ENCODE results near the gene SGIP1. TPM values are rescaled to one million over a fixed set of nuclear protein-coding genes. Genes with fewer than 3 reads are reported as not detected.

The SGIP1 gene
- total RNA-seq, 2 donors from 2014 or later: 1.3 to 6.2 TPM

- TF ChIP-seq CTCF (IDR thresholded peaks at IDR 0.05): no peak
- Histone ChIP-seq H3K36me3 (no peaks in the 10 kb centered on the region), H3K4me3 (no peak overlapping the region), H3K9me3 (no peaks in the 10 kb centered on the region), H3K4me1 (no peaks in the 10 kb centered on the region), H3K27me3 (no peaks in the 10 kb centered on the region), H3K27ac (no peak overlapping the region)
- DNase-seq (ENCODE audit: low spot score): no peak
These were observed 235.7 kb downstream of the SGIP1 start for GRCh38 chr1:66769512-66770229.

- Histone ChIP-seq H3K36me3 (no peaks in the 10 kb centered on the region), H3K4me3 (no peak overlapping the region), H3K9me3 (no peaks in the 10 kb centered on the region), H3K27ac (no peak overlapping the region), H3K27me3 (no peaks in the 10 kb centered on the region), H3K4me1 (no peaks in the 10 kb centered on the region)
- no peak for TF ChIP-seq CTCF (IDR thresholded peaks at IDR 0.05)
- no peak for DNase-seq (ENCODE audit: low spot score)
These were observed 236.3 kb downstream of the SGIP1 start for GRCh38 chr1:66770240-66770639.

- no peak for DNase-seq (ENCODE audit: low spot score)
- no peak for TF ChIP-seq CTCF (IDR thresholded peaks at IDR 0.05)
- Histone ChIP-seq H3K4me1 (no peaks in the 10 kb centered on the region), H3K36me3 (no peaks in the 10 kb centered on the region), H3K27me3 (no peaks in the 10 kb centered on the region), H3K27ac (no peak overlapping the region), H3K4me3 (no peak overlapping the region), H3K9me3 (no peaks in the 10 kb centered on the region)
These were observed 236.7 kb downstream of the SGIP1 start for GRCh38 chr1:66770694-66771093.

- Histone ChIP-seq H3K36me3 (no peaks in the 10 kb centered on the region), H3K27ac (no peak overlapping the region), H3K4me3 (no peak overlapping the region), H3K4me1 (no peaks in the 10 kb centered on the region), H3K9me3 (no peaks in the 10 kb centered on the region), H3K27me3 (no peaks in the 10 kb centered on the region)
- no peak for DNase-seq (ENCODE audit: low spot score)
- TF ChIP-seq CTCF (IDR thresholded peaks at IDR 0.05): no peak
These were observed 239.3 kb downstream of the SGIP1 start for GRCh38 chr1:66773227-66773626.

GRCh38 chr1:66774438-66774837, 240.5 kb downstream of the SGIP1 start:
- Histone ChIP-seq H3K4me3 (no peak overlapping the region), H3K36me3 (no peaks in the 10 kb centered on the region), H3K4me1 (no peaks in the 10 kb centered on the region), H3K27me3 (no peaks in the 10 kb centered on the region), H3K9me3 (no peaks in the 10 kb centered on the region), H3K27ac (no peak overlapping the region)
- DNase-seq (ENCODE audit: low spot score): no peak
- TF ChIP-seq CTCF (IDR thresholded peaks at IDR 0.05): no peak

- TF ChIP-seq CTCF (IDR thresholded peaks at IDR 0.05): no peak
- H3K27ac ChIP-seq: no peak overlapping the region
- no peak overlapping the region for H3K4me3 ChIP-seq
- no peaks in the 10 kb centered on the region for H3K27me3 ChIP-seq
- DNase-seq (ENCODE audit: low spot score): no peak
- no peaks in the 10 kb centered on the region for H3K9me3 ChIP-seq
- no peaks in the 10 kb centered on the region for H3K4me1 ChIP-seq
- H3K36me3 ChIP-seq: no peaks in the 10 kb centered on the region
These were observed 241.7 kb downstream of the SGIP1 start for GRCh38 chr1:66775646-66776045.
